Coronary artery (tissue), 2 donors: Measurements from ENCODE around the gene TRAF4.

Source experiments
- DNase-seq: peaks from one replicate; pipeline ENCODE4 v3.0.0-alpha.2; 2017; ENCODE audit warnings: low spot score
- H3K27ac ChIP-seq, 2 donors: fragments of 200-600 bp; sonication (generic); one replicate each; pipeline ENCODE4 v1.5.1; 2016 to 2019
- H3K4me3 ChIP-seq: fragments of 200-600 bp; sonication (generic); 2 replicates; pipeline ENCODE4 v1.5.1; 2016; ENCODE audit warnings: mild to moderate bottlenecking, moderate library complexity
- CTCF ChIP-seq: fragments of 200-600 bp; sonication (generic); IDR thresholded peaks from one replicate; pipeline ENCODE4 v1.5.1; 2019; ENCODE audit warnings: antibody characterized with exemption

TRAF4 gene

GRCh38 chr17:28702752-28703150, 41.1 kb upstream of the TRAF4 start:
- Histone ChIP-seq H3K4me3 (no peak overlapping the region), H3K27ac (no peak overlapping the region)
- no peak for DNase-seq
- no peak for TF ChIP-seq CTCF

- no peak for TF ChIP-seq CTCF
- Histone ChIP-seq H3K4me3 (no peak overlapping the region), H3K27ac (no peak overlapping the region)
- DNase-seq = no peak
Observed at GRCh38 chr17:28703552-28704218, 40.1 kb upstream of the TRAF4 start.

GRCh38 chr17:28704219-28704858, 39.5 kb upstream of the TRAF4 start:
- no peak overlapping the region for H3K27ac ChIP-seq
- H3K4me3 ChIP-seq = no peak overlapping the region
- DNase-seq = no peak
- TF ChIP-seq CTCF = no peak

- TF ChIP-seq CTCF = no peak
- no peak overlapping the region for H3K27ac ChIP-seq
- H3K4me3 ChIP-seq = no peak overlapping the region
- DNase-seq = no peak
Observed at GRCh38 chr17:28705074-28705659, 38.6 kb upstream of the TRAF4 start.

GRCh38 chr17:28705728-28706334, 38.0 kb upstream of the TRAF4 start:
- DNase-seq = no peak
- no peak for TF ChIP-seq CTCF
- Histone ChIP-seq H3K4me3 (no peak overlapping the region), H3K27ac (no peak overlapping the region)

- DNase-seq = no peak
- H3K4me3 ChIP-seq = no peak overlapping the region
- TF ChIP-seq CTCF = no peak
- no peak overlapping the region for H3K27ac ChIP-seq
Observed at GRCh38 chr17:28706471-28707338, 37.1 kb upstream of the TRAF4 start.
